ENCODE measurements around the gene FAF1.

FAF1 gene

DNA sequence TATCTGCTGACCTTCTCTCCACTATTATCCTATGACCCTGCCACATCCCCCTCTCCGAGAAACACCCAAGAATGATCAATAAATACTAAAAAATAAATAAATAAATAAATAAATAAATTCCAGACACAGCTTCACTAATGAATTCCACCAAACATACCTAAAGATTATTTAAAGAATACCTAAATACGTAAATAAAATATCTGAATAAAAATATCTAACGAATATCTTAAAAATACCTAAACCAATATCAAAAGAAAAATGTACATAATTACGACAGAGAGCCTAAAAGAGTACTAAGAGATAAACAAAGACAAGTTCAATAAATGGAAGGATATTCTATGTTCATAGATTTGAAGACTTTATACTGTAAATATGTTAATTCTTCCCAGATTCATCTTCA, 132.5 kb downstream of the FAF1 start:
- TF ChIP-seq GATA3 (IDR thresholded peaks at IDR 0.05; ENCODE audit: low read depth, low read length) (no peak), GATA2 (IDR thresholded peaks at IDR 0.05; ENCODE audit: low read depth, low read length) (no peak)

DNA sequence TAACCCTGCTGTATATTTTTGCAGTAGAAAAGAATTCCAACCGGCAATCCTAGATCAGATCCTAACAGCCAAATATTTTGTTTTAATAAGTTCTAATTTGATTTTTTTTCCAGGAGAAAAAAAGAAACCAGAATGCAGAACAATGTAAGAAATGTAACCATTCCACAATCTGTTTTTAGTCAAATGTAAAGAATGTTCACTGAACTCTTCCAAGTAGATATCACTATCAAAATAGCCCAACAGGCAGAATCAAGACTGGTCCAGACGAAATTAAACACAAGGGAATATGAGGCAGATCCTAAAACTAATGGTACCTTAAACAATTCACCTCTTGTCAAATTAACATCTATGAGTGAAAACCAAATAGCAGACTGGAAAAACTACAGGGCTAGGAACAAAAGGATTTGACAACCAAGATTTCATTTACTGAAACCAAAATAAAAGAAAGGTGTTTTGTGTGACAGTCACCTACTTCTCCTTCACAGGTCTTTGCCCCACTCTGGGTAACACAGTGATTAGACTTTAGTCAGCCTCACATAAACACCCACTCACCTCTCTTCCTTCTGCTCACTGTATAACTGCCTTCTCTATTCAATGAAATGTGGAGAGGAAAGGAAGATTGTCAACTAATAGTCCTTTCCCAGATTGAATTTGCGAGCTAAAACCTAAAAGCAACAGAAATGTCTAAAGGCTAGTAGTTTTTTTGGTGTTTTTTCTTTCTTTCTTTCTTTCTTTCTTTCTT, 137.9 kb downstream of the FAF1 start:
- no peak for TF ChIP-seq GATA3 (IDR thresholded peaks at IDR 0.05; ENCODE audit: low read depth, low read length)
- no peak for TF ChIP-seq GATA2 (IDR thresholded peaks at IDR 0.05; ENCODE audit: low read depth, low read length)

DNA sequence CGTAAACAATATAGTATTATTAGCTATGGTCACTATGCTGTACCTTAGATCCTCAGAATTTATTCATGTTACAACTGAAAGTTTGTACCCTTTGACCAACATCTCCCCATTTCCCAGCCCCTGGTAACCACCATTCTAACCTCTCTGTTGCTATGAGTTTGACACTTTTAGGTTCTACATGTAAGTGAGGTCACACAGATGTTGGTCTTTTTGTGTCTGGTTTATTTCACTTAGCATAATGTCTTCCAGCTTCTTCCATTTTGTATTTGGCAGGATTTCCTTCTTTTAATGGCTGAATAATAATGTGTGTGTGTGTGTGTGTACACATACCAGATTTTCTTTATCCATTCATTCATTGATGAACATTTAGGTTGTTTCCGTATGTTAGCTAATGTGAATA, 139.5 kb downstream of the FAF1 start:
- TF ChIP-seq GATA3 (IDR thresholded peaks at IDR 0.05; ENCODE audit: low read depth, low read length) (no peak), GATA2 (IDR thresholded peaks at IDR 0.05; ENCODE audit: low read depth, low read length) (no peak)

DNA sequence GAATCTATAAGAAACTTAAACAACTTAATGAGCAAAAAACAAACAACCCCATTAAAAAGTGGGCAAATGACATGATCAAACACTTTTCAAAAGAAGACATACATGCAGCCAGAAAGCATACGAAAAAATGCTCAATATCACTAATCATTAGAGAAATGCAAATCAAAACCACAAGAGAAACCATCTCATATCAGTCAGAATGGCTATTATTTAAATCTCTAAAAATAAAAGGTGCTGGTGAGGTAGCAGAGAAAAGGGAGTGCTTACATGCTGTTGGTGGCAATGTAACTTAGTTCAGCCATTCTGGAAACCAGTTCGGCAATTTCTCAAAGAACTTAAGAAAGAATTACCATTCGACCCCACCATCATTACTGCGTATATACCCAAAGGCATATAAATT, 147.7 kb downstream of the FAF1 start:
- TF ChIP-seq GATA2 (IDR thresholded peaks at IDR 0.05; ENCODE audit: low read depth, low read length) (no peak), GATA3 (IDR thresholded peaks at IDR 0.05; ENCODE audit: low read depth, low read length) (no peak)

GRCh38 chr1:50808296-50808695, 151.8 kb downstream of the FAF1 start:
- TF ChIP-seq GATA2 (IDR thresholded peaks at IDR 0.05; ENCODE audit: low read depth, low read length) (no peak), GATA3 (IDR thresholded peaks at IDR 0.05; ENCODE audit: low read depth, low read length) (no peak)

- TF ChIP-seq GATA2 (IDR thresholded peaks at IDR 0.05; ENCODE audit: low read depth, low read length) (no peak), GATA3 (IDR thresholded peaks at IDR 0.05; ENCODE audit: low read depth, low read length) (no peak)
These were observed 163.8 kb downstream of the FAF1 start for GRCh38 chr1:50796272-50796671.

DNA sequence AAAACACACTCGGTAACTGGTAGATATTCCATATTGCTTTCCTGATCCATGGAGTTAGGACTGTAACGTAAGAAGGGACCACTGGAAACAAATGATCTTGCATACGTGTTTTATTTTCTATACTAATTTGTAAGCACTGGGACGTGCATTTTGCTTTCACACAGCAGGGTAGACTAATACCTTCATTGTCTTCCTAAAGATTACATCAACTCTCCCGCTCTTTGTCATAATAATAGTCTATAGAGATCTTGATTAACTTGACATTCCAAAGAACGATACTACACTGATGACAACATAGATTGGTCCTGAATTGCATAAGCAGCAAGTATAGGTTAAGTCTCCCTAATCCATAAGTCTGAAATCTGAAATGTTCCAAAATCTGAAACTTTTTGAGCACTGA, 166.5 kb downstream of the FAF1 start:
- no peak for TF ChIP-seq GATA2 (IDR thresholded peaks at IDR 0.05; ENCODE audit: low read depth, low read length)

- TF ChIP-seq GATA2 (IDR thresholded peaks at IDR 0.05; ENCODE audit: low read depth, low read length) (no peak), GATA3 (IDR thresholded peaks at IDR 0.05; ENCODE audit: low read depth, low read length) (no peak)
These were observed 172.8 kb downstream of the FAF1 start for GRCh38 chr1:50787266-50787665.

DNA sequence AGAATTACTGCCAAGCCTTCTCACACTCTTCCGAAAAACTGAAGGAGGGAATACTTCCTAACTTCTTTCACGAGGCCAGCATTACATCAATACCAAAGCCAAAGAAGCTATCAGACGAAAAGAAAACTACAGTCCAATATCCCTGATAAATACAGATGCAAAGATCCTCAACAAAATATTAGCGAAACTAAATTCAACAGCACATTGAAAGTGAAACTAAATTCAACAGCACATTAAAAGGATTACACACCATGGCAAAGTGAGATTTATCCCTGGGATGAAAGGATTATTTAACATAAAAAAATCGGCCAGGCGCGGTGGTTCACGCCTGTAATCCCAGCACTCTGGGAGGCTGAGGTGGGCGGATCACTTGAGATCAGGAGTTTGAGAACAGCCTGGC, 176.8 kb downstream of the FAF1 start:
- TF ChIP-seq GATA2 (IDR thresholded peaks at IDR 0.05; ENCODE audit: low read depth, low read length) (no peak), GATA3 (IDR thresholded peaks at IDR 0.05; ENCODE audit: low read depth, low read length) (no peak)

GRCh38 chr1:50780797-50781196, 179.3 kb downstream of the FAF1 start:
- no peak for TF ChIP-seq GATA3 (IDR thresholded peaks at IDR 0.05; ENCODE audit: low read depth, low read length)
- TF ChIP-seq GATA2 (IDR thresholded peaks at IDR 0.05; ENCODE audit: low read depth, low read length) = no peak

DNA sequence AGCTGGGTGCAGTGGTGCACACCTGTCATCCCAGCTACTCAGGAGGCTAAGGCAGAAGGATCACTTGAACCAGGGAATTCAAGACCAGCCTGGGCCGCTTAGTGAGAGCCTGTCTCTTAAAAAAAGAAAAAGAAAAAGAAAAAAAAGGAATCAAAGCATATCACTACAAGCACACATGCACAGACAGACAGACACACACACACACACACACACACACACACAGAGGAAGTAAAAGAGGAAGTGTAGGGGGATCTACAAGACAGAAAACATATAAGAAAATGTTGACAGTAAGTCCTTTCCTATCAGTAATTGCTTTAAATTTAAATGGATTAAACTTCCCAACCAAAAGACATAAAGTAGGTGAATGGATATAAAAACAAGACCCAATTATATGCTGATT, 180.3 kb downstream of the FAF1 start:
- no peak for TF ChIP-seq GATA2 (IDR thresholded peaks at IDR 0.05; ENCODE audit: low read depth, low read length)
- TF ChIP-seq GATA3 (IDR thresholded peaks at IDR 0.05; ENCODE audit: low read depth, low read length) = no peak

DNA sequence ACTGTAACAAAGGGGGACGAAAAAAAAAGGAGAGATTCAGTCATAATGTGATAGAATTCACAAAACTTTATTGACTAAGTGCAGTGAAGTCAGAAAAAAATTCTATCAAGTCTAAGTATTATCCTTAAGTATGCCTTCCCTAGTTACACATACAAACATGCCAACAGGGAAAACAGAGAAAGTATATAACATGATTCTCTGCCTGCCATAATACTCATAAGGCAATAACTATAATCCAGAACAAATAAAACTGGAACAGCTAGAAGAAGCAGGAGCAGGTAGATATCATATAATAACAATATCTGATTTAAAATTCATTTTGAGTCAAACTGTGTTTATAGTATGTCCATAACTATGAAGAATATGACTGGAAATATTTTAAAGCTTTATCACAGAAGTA, 184.3 kb downstream of the FAF1 start:
- TF ChIP-seq GATA2 (IDR thresholded peaks at IDR 0.05; ENCODE audit: low read depth, low read length) (no peak), GATA3 (IDR thresholded peaks at IDR 0.05; ENCODE audit: low read depth, low read length) (no peak)

- no peak for TF ChIP-seq GATA2 (IDR thresholded peaks at IDR 0.05; ENCODE audit: low read depth, low read length)
- no peak for TF ChIP-seq GATA3 (IDR thresholded peaks at IDR 0.05; ENCODE audit: low read depth, low read length)
These were observed 185.2 kb downstream of the FAF1 start for GRCh38 chr1:50774759-50775351.

- TF ChIP-seq GATA3 (IDR thresholded peaks at IDR 0.05; ENCODE audit: low read depth, low read length) (no peak), GATA2 (IDR thresholded peaks at IDR 0.05; ENCODE audit: low read depth, low read length) (no peak)
These were observed 193.4 kb downstream of the FAF1 start for GRCh38 chr1:50766688-50767087.

DNA sequence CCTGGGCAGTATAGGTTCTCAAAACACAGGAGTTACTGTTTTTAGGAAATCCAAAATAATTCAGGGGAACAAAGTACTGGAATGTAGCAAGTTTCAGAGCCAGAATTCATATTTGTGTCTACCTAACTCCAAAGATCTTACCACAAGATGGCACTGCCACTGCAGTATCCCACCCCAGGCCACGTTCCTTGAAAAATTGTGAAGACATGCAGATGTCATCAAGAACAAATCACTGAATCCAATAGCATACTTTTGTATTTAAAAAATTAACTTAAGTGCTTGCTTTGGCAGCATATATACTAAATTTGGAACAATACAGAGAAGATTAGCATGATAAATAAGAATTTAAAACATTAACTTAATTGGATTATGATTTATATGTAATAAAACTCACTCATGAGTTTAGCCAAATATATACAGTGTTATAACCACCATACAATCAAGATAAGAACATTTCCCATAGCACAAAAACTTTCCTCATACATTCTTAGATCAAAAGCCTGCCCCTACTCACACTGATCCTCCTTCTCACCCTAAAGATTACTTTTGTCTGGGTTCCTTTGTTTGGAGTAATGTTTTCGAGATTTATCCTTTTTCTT, 209.9 kb downstream of the FAF1 start:
- TF ChIP-seq GATA3 (IDR thresholded peaks at IDR 0.05; ENCODE audit: low read depth, low read length) (no peak), GATA2 (IDR thresholded peaks at IDR 0.05; ENCODE audit: low read depth, low read length) (no peak)

All from SH-SY5Y (cell line).